Measurements from ENCODE around the gene CDC6. TPM values are rescaled to one million over a fixed set of nuclear protein-coding genes. Genes with fewer than 3 reads are reported as not detected.

The CDC6 gene
- total RNA-seq, 1 experiment from 2014 or later = 97.8 TPM

Other genes starting within 250 kb of the CDC6 start
- gene MED24, start 233.5 kb upstream of the CDC6 start, total RNA-seq (2014; rRNA removed; shearing (Covaris generic)) = 40.1 and 46.3 TPM in 2 replicates
- 14.0 and 14.4 TPM in 2 replicates for gene THRA, start 224.9 kb upstream of the CDC6 start, total RNA-seq (2014; rRNA removed; shearing (Covaris generic))
- 1.0 and 1.8 TPM in 2 replicates for gene NR1D1, start 187.3 kb upstream of the CDC6 start, total RNA-seq (2014; rRNA removed; shearing (Covaris generic))
- gene MSL1, start 165.9 kb upstream of the CDC6 start, total RNA-seq (2014; rRNA removed; shearing (Covaris generic)) = 41.7 and 49.4 TPM in 2 replicates
- 40.0 and 41.4 TPM in 2 replicates for gene CASC3, start 147.3 kb upstream of the CDC6 start, total RNA-seq (2014; rRNA removed; shearing (Covaris generic))
- gene RAPGEFL1, start 110.4 kb upstream of the CDC6 start, total RNA-seq (2014; rRNA removed; shearing (Covaris generic)) = 0.28 and 1.1 TPM in 2 replicates
- 1.7 and 5.7 TPM in 2 replicates for gene WIPF2, start 68.6 kb upstream of the CDC6 start, total RNA-seq (2014; rRNA removed; shearing (Covaris generic))
- gene RARA, start 21.3 kb downstream of the CDC6 start, total RNA-seq (2014; rRNA removed; shearing (Covaris generic)) = 30.7 and 38.5 TPM in 2 replicates
- gene GJD3, start 76.9 kb downstream of the CDC6 start, total RNA-seq (2014; rRNA removed; shearing (Covaris generic)) = not detected in 2 replicates
- gene TOP2A, start 130.0 kb downstream of the CDC6 start, total RNA-seq (2014; rRNA removed; shearing (Covaris generic)) = 264 and 389 TPM in 2 replicates
- 19.2 and 22.5 TPM in 2 replicates for gene IGFBP4, start 155.6 kb downstream of the CDC6 start, total RNA-seq (2014; rRNA removed; shearing (Covaris generic))
- not detected in 2 replicates for gene TNS4, start 213.7 kb downstream of the CDC6 start, total RNA-seq (2014; rRNA removed; shearing (Covaris generic))

All from SJSA1 (cell line).